GM19468 (cell line): ENCODE data around the gene CNEP1R1.
"Not testable (repeated sequence)": the region's sequence is repeated elsewhere in the genome, so short reads cannot be mapped to it uniquely, and the experiment has no call there.

Experiments used
- ATAC-seq: cut with Tn5 transposase; IDR thresholded peaks from one replicate; pipeline ENCODE4 v1.9.1; 2021; ENCODE audit warnings: mild to moderate bottlenecking, moderate library complexity, moderate number of reproducible peaks; ENCODE audit not compliant: unreplicated experiment; ENCODE audit errors: extremely low read depth

CNEP1R1 gene

DNA sequence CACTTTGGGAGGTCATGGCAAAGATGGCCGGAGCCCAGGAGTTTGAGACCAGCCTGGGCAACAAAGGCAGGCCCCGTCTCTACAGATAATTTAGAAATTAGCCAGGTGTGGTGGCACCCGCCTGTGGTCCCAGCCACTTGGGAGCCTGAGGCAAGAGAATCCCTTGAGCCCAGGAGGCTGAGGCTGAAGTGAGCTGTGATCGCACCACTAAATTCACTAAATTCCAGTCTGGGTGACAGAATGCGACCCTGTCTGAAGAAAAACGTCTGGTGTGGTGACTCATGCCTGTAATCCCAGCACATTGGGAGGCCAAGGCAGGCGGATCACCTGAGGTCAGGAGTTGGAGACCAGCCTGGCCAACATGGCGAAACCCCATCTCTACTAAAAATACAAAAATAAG is 10.8 kb upstream of the CNEP1R1 start:
- not testable (repeated sequence) for ATAC-seq

GRCh38 chr16:50015631-50016030 is 9.4 kb upstream of the CNEP1R1 start:
- ATAC-seq, result no peak

DNA sequence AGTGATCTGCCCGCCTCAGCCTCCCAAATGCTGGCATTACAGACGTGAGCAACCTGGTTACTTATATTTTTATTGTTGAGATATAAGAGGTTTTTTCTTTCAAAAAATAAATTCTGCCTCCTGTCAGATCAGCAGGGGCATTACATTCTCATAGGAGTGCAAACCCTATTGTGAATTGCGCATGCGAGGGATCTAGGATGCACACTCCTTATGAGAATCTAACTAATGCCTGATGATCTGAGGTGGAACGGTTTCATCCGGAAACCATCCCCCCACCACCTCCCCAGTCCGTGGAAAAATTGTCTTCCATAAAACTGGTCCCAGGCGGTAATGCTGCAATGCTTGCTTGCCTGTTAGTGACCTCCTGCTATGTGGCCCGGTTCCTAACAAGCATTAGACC is 7.5 kb upstream of the CNEP1R1 start:
- no peak for ATAC-seq

DNA sequence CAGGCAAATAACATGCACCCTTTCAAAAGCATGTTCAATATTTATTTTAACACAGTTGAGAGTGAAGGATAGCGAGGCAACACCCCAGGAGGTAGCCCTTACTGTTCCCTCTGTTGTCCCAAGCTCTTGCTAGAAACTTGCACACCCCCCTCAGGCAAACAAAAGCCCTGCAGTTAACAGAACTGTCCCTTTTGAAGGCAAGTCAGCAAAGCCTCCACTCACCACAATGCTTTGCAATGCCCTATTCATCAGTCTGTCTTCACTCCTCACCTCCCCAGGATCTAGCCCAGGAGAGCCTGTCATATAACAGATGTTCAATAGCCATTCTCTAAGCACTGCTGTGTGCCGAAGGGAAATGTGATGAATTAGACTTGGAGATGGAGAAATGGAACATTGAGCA is 3.5 kb upstream of the CNEP1R1 start:
- ATAC-seq, result no peak

GRCh38 chr16:50023641-50024040 is 1.4 kb upstream of the CNEP1R1 start:
- no peak for ATAC-seq

- ATAC-seq, result no peak
These were observed 818 bp upstream of the CNEP1R1 start for GRCh38 chr16:50024207-50024606.

GRCh38 chr16:50025537-50025931 is 509 bp downstream of the CNEP1R1 start:
- ATAC-seq, result no peak

- ATAC-seq, result no peak
These were observed 2.8 kb downstream of the CNEP1R1 start for GRCh38 chr16:50027829-50028228.

- ATAC-seq, result no peak
These were observed 10.5 kb downstream of the CNEP1R1 start for GRCh38 chr16:50035468-50035992.

DNA sequence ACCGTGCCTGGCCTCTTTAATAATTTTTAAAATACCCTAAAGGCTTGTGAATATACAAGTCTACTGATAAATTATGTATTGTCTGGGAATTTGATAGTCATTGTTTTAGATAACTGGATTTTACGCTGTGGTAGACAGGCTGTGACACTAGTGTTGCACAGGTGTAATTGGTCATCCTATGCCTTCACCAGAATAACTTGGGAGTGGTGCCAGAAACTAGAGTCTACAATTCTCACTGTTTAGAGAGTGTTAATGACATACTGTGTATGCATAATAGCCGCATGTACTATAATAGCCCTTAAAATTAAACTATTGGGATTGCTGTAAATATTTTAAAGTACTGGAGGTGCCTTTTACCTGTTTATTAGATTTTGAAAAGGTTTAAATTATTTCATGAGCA is 11.4 kb downstream of the CNEP1R1 start:
- no peak for ATAC-seq

GRCh38 chr16:50037662-50038220 is 12.7 kb downstream of the CNEP1R1 start:
- no peak for ATAC-seq

DNA sequence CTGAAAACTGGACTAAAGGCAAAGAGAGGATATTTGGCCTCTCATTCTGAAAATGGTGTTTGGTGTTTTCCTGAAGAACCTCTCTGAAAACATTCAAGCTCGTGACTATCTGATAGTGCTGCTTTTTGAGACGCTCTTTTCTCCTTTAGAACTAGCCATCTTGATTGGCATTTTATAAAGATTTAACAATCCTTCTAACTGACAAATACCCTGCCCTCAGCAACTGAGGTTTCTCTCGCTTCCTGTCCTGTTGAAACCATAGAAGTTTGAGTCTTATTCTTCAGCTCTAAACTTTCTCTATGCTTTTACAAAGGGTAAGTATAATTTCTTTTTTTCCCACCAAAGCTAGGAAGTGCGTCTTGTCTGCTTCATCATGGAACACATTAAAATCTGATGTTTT is 13.3 kb downstream of the CNEP1R1 start:
- no peak for ATAC-seq

- no peak for ATAC-seq
These were observed 13.9 kb downstream of the CNEP1R1 start for GRCh38 chr16:50038756-50039529.

DNA sequence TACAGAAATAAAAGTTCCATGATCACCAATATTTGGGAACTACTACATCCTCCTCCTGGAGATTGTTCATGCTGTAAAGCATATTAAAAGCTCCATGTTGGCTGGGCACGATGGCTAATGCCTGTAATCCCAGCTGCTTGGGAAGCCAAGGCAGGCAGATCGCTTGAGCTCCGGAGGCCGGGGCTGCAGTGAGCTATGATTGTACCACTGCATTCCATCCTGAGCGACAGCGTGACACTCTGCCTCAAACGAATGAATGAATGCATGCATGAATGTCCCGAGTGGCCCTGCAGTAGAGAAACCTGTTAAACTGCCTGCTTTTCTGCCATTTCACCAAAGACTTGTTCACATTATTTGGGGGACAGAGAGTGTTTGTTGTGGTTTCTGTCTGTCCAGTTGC is 15.0 kb downstream of the CNEP1R1 start:
- no peak for ATAC-seq

DNA sequence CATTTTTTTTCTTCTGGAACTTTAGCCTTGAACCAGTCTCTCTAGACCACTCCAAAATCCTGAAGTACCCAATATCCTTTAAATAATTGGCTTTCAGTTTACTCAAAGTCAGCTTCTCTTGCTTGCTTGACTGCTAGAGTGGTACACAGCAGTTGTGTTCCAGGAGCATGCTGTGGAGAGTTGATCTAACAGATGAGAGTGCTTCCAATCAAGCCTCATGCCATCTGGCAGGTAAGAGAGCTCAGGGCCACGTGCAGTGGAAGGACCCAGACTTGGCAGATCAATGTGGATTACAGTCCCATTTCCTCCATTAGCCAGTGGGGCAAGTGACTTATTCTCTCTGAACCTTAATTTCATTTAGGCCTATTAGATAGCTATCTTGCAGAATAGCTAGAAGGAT is 15.7 kb downstream of the CNEP1R1 start:
- ATAC-seq, result no peak

DNA sequence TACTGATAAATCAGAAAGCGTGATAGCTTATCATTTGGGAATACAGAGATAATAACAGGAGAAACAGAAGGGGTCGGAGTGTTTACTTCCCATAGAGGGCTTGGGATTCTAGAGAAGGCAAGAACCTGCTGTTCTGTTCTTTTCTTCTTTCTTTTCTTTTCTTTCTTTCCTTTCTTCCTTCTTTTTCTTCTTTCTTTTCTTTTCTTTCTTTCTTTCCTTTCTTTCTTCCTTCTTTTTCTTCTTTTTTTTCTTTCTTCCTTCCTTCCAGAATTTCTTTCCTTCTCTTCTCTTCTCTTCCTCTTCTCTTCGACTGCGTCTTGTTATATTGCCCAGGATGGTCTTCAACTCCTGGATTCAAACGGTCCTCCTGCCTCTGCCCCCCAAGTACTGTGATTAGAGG is 18.3 kb downstream of the CNEP1R1 start:
- no peak for ATAC-seq

- ATAC-seq, result no peak
These were observed 20.4 kb downstream of the CNEP1R1 start for GRCh38 chr16:50045412-50045811.

GRCh38 chr16:50046853-50047252 is 21.8 kb downstream of the CNEP1R1 start:
- ATAC-seq, result no peak

DNA sequence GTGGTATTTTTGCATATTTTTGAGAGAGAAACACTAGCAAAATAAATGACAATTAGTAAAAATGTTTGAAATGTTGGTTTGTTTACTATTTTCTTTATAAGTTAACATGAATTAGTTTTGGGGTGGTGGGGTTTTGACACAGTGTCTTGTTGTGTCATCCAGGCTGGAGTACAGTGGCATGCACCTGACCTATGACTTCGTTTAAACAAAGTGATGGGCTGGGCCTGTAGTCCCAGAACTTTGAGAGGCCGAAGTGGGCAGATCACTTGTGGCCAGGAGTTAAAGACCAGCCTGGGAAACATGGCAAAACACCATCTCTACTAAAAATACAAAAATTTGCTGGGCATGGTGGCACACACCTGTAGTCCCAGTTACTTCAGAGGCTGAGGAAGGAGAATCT is 22.8 kb downstream of the CNEP1R1 start:
- no peak for ATAC-seq

DNA sequence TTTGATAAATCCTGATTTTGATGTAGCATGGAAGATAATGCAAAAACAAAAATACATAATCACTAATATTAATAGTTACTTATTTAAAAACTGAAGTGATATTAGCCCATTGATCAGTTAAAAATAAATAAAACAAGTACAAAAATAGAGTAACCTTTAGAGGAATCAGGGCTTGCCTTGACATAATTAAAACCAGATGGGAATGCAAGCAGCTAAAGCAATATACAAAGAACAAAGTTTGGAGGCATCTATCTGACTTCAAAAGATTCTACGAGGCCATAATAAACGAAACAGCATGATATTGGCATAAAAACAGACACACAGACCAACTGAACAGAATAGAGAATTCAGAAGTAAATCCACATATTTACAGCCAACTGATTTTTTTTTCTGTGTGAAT is 25.8 kb downstream of the CNEP1R1 start:
- ATAC-seq, result no peak

DNA sequence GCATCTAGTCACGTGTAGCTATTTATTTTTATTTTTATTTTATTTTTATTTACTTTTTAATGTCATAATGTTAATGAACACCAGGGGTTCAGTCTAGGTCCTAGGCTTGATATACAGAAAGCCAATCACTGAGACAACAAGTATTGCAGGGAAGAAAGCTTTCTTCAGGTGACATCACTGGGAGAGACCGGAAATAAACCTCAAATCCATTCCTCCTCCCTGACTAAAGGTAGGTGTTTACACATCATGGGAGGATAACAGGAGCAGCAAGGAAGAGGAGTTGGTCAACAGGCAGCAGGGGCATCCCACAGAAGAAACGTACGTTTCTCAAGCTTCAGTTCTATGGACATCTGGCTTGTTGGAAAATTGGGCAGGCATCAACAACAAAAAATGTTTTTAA is 31.2 kb downstream of the CNEP1R1 start:
- no peak for ATAC-seq
